AG09309 (cell line): ENCODE results near the gene BCL2.

Experiments used
- DNase-seq: peaks from one replicate; pipeline ENCODE4 v3.0.0-alpha.2; 2010; ENCODE audit warnings: low read depth
- H3K4me3 ChIP-seq: 2 replicates; pipeline ENCODE4 v1.5.1; 2011; ENCODE audit warnings: mild to moderate bottlenecking, low read depth, low read length, moderate library complexity; ENCODE audit not compliant: control insufficient read depth
- CTCF ChIP-seq: IDR thresholded peaks from 2 replicates; pipeline ENCODE4 v1.5.1; 2011; ENCODE audit warnings: mild to moderate bottlenecking, low read depth, low read length, inconsistent platforms; ENCODE audit not compliant: insufficient read depth, control insufficient read depth; ENCODE audit errors: missing control alignments

BCL2 gene

DNA sequence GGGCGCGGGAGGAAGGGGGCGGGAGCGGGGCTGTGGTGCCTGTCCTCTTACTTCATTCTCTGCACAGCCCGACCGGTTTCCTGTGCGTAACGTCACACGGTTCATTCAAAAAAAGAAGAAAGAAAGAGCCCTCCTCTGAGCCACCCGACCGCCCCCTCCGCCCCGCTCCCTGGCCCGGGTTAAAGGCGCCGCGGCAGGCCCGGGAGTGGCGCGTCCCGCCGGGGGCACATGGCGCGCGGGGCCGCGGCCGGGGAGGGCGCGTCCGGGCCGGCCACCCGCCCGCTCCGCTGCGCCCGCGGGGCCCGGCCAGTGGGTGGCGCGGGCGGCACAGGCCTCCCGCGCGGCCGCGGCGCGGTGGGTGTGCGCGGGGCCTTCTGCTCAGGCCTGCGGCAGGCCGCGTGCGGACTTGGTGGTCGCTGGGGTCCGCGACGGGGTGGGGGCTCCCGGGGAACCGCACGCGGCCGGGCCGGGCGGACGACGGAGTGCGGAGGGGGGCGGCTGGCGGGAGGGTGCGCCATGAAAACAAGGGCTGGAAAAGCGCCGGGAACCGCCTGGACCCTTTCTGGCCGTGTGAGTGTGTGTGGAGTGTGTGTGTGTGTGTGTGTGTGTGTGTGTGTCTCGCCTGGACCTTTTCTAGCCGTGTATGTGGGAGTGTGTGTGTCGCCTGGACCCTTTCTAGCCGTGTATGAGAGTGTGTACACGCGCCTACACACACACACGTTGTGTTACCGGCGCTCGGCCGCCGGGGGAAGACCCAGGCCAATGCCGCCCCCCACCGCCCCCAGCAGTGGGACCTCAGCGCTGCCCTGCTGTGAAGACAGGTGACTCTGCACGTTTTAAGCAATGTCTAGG is 780 bp upstream of the BCL2 start:
- H3K4me3 ChIP-seq = peak overlapping the region; percentile 51
- TF ChIP-seq CTCF = no peak
- DNase-seq = no peak

DNA sequence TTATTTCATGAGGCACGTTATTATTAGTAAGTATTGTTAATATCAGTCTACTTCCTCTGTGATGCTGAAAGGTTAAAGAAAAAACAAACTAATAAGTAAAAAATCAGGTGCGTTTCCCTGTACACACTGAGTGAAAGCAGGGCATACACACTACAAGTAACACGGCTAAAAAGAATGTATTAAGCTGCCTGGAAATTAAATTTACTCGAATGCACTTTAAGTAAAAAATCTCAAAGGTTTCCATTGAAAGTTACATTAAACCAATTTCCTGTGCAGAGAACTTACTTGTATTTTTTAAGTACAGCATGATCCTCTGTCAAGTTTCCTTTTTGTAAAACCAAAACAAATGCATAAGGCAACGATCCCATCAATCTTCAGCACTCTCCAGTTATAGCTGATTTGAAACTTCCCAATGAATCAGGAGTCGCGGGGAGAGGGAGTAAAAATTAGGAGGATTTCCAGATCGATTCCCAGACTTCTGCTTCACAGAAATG is 633 bp downstream of the BCL2 start:
- peak overlapping the region; percentile 75 for H3K4me3 ChIP-seq
- DNase-seq = no peak
- no peak for TF ChIP-seq CTCF

DNA sequence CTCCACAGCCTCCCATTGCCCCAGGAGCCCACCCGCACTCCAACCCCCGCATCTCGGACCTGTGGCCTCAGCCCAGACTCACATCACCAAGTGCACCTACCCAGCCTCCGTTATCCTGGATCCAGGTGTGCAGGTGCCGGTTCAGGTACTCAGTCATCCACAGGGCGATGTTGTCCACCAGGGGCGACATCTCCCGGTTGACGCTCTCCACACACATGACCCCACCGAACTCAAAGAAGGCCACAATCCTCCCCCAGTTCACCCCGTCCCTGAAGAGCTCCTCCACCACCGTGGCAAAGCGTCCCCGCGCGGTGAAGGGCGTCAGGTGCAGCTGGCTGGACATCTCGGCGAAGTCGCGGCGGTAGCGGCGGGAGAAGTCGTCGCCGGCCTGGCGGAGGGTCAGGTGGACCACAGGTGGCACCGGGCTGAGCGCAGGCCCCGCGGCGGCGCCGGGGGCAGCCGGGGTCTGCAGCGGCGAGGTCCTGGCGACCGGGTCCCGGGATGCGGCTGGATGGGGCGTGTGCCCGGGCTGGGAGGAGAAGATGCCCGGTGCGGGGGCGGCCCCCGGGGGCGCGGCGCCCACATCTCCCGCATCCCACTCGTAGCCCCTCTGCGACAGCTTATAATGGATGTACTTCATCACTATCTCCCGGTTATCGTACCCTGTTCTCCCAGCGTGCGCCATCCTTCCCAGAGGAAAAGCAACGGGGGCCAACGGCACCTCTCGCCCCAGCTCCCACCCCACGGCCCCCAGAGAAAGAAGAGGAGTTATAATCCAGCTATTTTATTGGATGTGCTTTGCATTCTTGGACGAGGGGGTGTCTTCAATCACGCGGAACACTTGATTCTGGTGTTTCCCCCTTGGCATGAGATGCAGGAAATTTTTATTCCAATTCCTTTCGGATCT is 1.3 kb downstream of the BCL2 start:
- peak; percentile 53 for TF ChIP-seq CTCF
- DNase-seq = no peak
- peak overlapping the region; percentile 75 for H3K4me3 ChIP-seq

GRCh38 chr18:63317556-63317946 is 2.0 kb downstream of the BCL2 start:
- no peak for DNase-seq
- H3K4me3 ChIP-seq = no peak overlapping the region
- no peak for TF ChIP-seq CTCF

DNA sequence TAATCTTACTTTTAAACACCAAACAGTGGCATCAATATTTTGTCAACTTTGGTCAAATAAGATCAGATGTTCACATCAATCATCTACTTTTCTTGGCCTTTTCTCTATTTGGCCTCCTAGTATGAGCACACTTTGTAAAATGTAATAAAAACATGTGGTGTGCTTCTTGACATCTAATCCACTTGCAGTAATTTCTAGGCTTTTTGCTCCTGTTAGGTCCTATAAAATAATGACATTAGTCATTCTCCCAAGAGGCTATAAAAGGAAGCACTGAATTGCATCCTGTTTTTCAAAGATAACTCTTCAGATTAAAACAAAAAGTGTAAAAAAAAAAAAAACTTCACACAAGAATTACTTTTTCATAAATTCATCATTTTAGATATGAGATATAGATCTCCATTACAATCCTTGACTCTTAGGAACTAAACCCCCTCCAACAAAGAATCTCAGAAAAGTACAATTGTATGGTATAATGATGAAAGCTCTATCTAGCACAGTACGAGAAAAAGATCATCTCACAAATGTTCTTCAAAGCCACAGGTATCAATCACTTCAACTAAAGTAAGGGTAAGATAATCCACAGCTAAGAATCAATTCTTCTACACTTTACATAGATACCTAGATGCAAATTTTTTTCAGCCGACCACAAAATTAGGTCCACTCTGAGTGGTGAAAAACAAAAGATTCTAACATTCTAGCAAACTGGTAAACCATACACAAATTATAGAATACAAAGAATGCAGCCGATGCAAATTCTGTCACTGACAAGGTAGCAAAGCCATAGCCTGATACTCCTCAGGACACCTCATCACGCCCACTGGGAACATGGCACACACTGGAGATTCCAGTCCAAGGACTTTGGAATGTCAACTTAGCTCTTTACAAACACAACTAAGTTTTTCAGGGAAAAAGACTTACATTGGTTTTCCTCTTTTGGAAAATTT is 2.7 kb downstream of the BCL2 start:
- DNase-seq = no peak
- TF ChIP-seq CTCF = no peak
- H3K4me3 ChIP-seq = no peak overlapping the region

GRCh38 chr18:63315876-63316275 is 3.7 kb downstream of the BCL2 start:
- H3K4me3 ChIP-seq = no peak overlapping the region
- TF ChIP-seq CTCF = no peak
- DNase-seq = no peak
